ENCODE data around the gene INTS6. TPM values are rescaled to one million over a fixed set of nuclear protein-coding genes. Genes with fewer than 3 reads are reported as not detected.

Gene INTS6
- total RNA-seq, 1 donor from 2014 or later: 34.3 TPM

- no peaks in the 10 kb centered on the region for H3K27me3 ChIP-seq
- no peaks in the 10 kb centered on the region for H3K36me3 ChIP-seq
- no peak overlapping the region for H3K4me3 ChIP-seq
- intact Hi-C loops (cut with DNase I): no loop called here
- H3K4me1 ChIP-seq: no peaks in the 10 kb centered on the region
- peak; percentile 19 for TF ChIP-seq CTCF (IDR thresholded peaks at IDR 0.05)
- H3K9me3 ChIP-seq: no peaks in the 10 kb centered on the region
- no peak overlapping the region for H3K27ac ChIP-seq
- DNase-seq (no peak), ATAC-seq (no peak)
These were observed 7.9 kb downstream of the INTS6 start for GRCh38 chr13:51444922-51445321.

DNA sequence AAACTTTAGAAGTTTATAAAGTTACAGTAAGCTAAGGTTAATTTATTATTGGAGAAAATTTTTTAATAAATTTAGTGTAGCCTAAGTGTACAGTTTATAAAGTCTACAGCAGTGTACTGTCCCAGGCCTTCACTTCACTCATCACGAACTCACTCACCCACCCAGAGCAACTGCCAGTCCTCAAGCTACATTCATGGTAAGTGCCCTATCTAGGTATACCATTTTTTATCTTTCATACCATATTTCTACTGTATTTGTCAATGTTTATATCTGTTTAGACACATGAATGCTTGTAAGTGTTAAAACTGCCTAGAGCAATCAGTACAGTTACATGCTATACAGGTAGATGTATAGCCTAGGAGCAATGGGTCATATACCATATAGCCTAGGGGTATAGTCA lies 12.5 kb downstream of the INTS6 start:
- Histone ChIP-seq H3K36me3 (no peaks in the 10 kb centered on the region), H3K9me3 (no peaks in the 10 kb centered on the region), H3K4me3 (no peak overlapping the region), H3K27me3 (no peaks in the 10 kb centered on the region), H3K4me1 (no peaks in the 10 kb centered on the region), H3K27ac (no peak overlapping the region)
- TF ChIP-seq CTCF (IDR thresholded peaks at IDR 0.05): no peak
- ATAC-seq: no peak
- no peak for DNase-seq
- intact Hi-C loops (cut with DNase I): no loop called here

DNA sequence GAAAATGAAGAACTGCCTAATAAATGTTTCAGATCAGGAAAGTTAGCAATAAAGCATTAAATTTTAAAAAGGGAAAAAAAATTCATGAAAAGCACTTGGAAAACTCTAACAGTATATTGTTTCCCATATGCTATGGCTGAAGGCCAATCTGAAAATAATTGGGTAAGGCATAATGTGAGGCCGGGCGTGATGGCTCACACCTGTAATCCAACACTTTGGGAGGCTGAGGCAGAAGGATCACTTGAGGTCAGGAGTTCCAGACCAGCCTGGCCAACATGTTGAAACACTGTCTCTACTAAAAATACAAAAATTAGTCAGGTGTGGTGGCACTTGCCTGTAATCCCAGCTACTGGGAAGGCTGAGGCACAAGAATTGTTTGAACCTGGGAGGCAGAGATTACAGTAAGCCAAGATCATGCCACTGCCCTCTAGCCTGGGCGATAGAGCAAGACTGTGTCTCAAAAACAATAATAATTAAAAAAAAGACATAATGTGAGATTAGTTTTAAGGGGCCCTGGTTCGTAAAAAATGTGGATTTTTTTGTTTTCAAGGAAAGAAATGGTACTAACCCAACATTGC lies 15.2 kb downstream of the INTS6 start:
- no peaks in the 10 kb centered on the region for H3K27me3 ChIP-seq
- H3K27ac ChIP-seq: no peak overlapping the region
- intact Hi-C loops (cut with DNase I): no loop called here
- H3K4me3 ChIP-seq: no peak overlapping the region
- no peak for TF ChIP-seq CTCF (IDR thresholded peaks at IDR 0.05)
- H3K4me1 ChIP-seq: no peaks in the 10 kb centered on the region
- no peak for DNase-seq
- H3K36me3 ChIP-seq: no peaks in the 10 kb centered on the region
- ATAC-seq: no peak
- H3K9me3 ChIP-seq: no peaks in the 10 kb centered on the region

DNA sequence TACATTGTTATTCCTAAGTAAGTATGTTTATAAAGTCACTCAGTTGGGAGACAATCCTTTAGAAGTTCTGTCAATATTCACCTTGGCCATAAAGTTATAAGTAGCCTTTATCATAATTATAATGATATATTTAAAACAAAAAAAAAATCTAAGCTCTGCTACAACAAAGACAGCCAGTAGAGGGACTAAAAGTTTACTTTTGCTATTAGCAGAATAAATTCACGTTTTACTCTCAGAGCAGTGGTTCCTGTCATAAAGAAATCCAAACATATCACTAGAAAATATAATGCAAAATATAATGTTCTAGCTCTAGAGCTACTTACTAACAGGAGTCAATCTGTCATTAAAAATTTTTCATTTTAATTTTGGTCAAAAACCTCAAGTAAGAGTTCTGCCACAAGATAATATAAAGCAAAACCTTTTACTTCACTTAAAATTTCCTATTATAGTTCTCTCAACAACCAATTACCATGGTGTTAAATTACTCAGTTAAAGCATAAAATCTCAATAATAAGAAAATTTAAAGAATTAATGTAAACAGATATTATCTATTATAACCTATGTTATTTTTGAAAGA lies 17.7 kb downstream of the INTS6 start:
- peak; percentile 63 for TF ChIP-seq CTCF (IDR thresholded peaks at IDR 0.05)
- intact Hi-C loops (cut with DNase I): no loop called here
- Histone ChIP-seq H3K27me3 (no peaks in the 10 kb centered on the region), H3K27ac (no peak overlapping the region), H3K4me3 (no peak overlapping the region), H3K9me3 (no peaks in the 10 kb centered on the region), H3K36me3 (peaks cover 7% of the 10 kb centered on the region), H3K4me1 (no peaks in the 10 kb centered on the region)
- DNase-seq (no peak), ATAC-seq (no peak)

DNA sequence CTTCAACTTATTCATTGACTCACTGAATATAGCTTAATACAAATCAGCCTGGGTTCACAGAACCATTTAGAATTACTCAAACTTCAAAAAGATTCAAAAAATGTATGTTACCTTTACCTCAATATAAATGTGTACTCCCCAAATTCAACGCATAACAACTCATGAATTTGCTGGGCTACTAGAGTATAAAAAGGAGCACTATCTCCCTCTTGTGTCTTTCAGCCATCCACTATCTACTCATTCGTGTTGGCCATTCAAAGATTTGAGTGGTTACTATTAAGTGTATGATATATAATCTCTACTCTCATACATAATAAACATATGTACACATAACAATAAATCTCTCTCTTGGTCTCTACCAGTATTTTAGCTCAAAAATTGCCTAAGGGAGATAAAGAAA lies 20.3 kb downstream of the INTS6 start:
- H3K27ac ChIP-seq: no peak overlapping the region
- H3K4me1 ChIP-seq: no peaks in the 10 kb centered on the region
- intact Hi-C loops (cut with DNase I): no loop called here
- no peak overlapping the region for H3K4me3 ChIP-seq
- H3K27me3 ChIP-seq: no peaks in the 10 kb centered on the region
- ATAC-seq (no peak), DNase-seq (no peak)
- peaks cover 22% of the 10 kb centered on the region for H3K36me3 ChIP-seq
- no peak for TF ChIP-seq CTCF (IDR thresholded peaks at IDR 0.05)
- no peaks in the 10 kb centered on the region for H3K9me3 ChIP-seq

GRCh38 chr13:51426982-51427381 lies 25.9 kb downstream of the INTS6 start:
- Histone ChIP-seq H3K4me3 (no peak overlapping the region), H3K9me3 (no peaks in the 10 kb centered on the region), H3K27ac (no peak overlapping the region), H3K27me3 (no peaks in the 10 kb centered on the region), H3K4me1 (peaks cover 14% of the 10 kb centered on the region), H3K36me3 (peaks cover 28% of the 10 kb centered on the region)
- TF ChIP-seq CTCF (IDR thresholded peaks at IDR 0.05): no peak
- intact Hi-C loops (cut with DNase I): no loop called here
- no peak for ATAC-seq
- DNase-seq: no peak
